HepG2 (cell line): ENCODE data around the gene ALDH7A1. TPM values are rescaled to one million over a fixed set of nuclear protein-coding genes. Genes with fewer than 3 reads are reported as not detected.

Experiments used
- DMAP1 ChIP-seq: IDR thresholded peaks from 2 replicates; pipeline ENCODE4 v1.6.1; 2016
- EZH2 ChIP-seq: conservative IDR thresholded peaks from 2 replicates; pipeline ENCODE4 v1.6.1; 2012; ENCODE audit warnings: mild to moderate bottlenecking, low read depth, low read length, moderate library complexity
- FOSL1 ChIP-seq: sonication (generic); formaldehyde crosslinking; IDR thresholded peaks from 2 replicates; pipeline ENCODE4 v1.9.0; 2021; ENCODE audit warnings: missing genetic modification reagents, borderline replicate concordance
- HOXA9 ChIP-seq: sonication (generic); formaldehyde crosslinking; IDR thresholded peaks from 2 replicates; pipeline ENCODE4 v1.8.1; 2022; ENCODE audit warnings: missing genetic modification reagents, mild to moderate bottlenecking, moderate library complexity, borderline replicate concordance
- JARID2 ChIP-seq: sonication (generic); formaldehyde crosslinking; IDR thresholded peaks from 2 replicates; pipeline ENCODE4 v1.8.1; 2023; ENCODE audit warnings: missing genetic modification reagents, inconsistent platforms; ENCODE audit not compliant: insufficient replicate concordance
- KDM5A ChIP-seq: fragments of 200-600 bp; sonication (generic); IDR thresholded peaks from 2 replicates; pipeline ENCODE4 v1.7.0; 2018; ENCODE audit warnings: antibody characterized with exemption, mild to moderate bottlenecking, low read length, borderline replicate concordance
- MEF2D ChIP-seq: sonication (generic); formaldehyde crosslinking; IDR thresholded peaks from 2 replicates; pipeline ENCODE4 v1.5.1; 2020; ENCODE audit warnings: mild to moderate bottlenecking, missing genetic modification reagents
- MTF1 ChIP-seq: sonication (generic); formaldehyde crosslinking; IDR thresholded peaks from 2 replicates; pipeline ENCODE4 v1.5.0; 2020; ENCODE audit warnings: missing genetic modification reagents
- MTF2 ChIP-seq: sonication (generic); formaldehyde crosslinking; IDR thresholded peaks from 2 replicates; pipeline ENCODE4 v1.5.0; 2020; ENCODE audit warnings: missing genetic modification reagents, borderline replicate concordance
- MYC ChIP-seq: sonication (generic); formaldehyde crosslinking; IDR thresholded peaks from 2 replicates; pipeline ENCODE4 v1.9.0; 2021; ENCODE audit warnings: missing genetic modification reagents, borderline replicate concordance
- NKX3-1 ChIP-seq: sonication (generic); formaldehyde crosslinking; IDR thresholded peaks from 2 replicates; pipeline ENCODE4 v1.5.0; 2020; ENCODE audit warnings: missing genetic modification reagents
- NR1H2 ChIP-seq: sonication (generic); formaldehyde crosslinking; IDR thresholded peaks from 2 replicates; pipeline ENCODE4 v1.8.1; 2022; ENCODE audit warnings: low read depth, missing genetic modification reagents, borderline replicate concordance
- PHF8 ChIP-seq: sonication (generic); formaldehyde crosslinking; IDR thresholded peaks from 2 replicates; pipeline ENCODE4 v1.5.0; 2020; ENCODE audit warnings: missing genetic modification reagents
- SIX4 ChIP-seq: sonication (generic); formaldehyde crosslinking; IDR thresholded peaks from 2 replicates; pipeline ENCODE4 v1.4.0; 2020; ENCODE audit warnings: missing genetic modification reagents
- SMYD3 ChIP-seq: sonication (generic); formaldehyde crosslinking; IDR thresholded peaks from 2 replicates; pipeline ENCODE4 v1.8.1; 2023; ENCODE audit warnings: mild to moderate bottlenecking, missing genetic modification reagents
- SP140L ChIP-seq: sonication (generic); formaldehyde crosslinking; IDR thresholded peaks from 2 replicates; pipeline ENCODE4 v1.4.0; 2020; ENCODE audit warnings: missing genetic modification reagents, borderline replicate concordance
- TBX2 ChIP-seq: sonication (generic); formaldehyde crosslinking; IDR thresholded peaks from 2 replicates; pipeline ENCODE4 v1.5.0; 2020; ENCODE audit warnings: missing genetic modification reagents, mild to moderate bottlenecking, borderline replicate concordance
- ZC3H4 ChIP-seq: sonication (generic); formaldehyde crosslinking; IDR thresholded peaks from 2 replicates; pipeline ENCODE4 v1.4.0; 2020; ENCODE audit warnings: missing genetic modification reagents, borderline replicate concordance
- polyA plus RNA-seq, 8 experiments: library from polyadenylated mRNA; depleted of rRNA in 3 of 8; stranded (reverse) in 7 of 8; unstranded in 1 of 8; fragments of >200 nt; fragmentation: Illumina TruSeq in 4 of 8; extraction: Trizol in 4 of 8; gene quantifications; 2 replicates each; pipeline versions ENCODE4 v1.2.1 to v1.2.3, GENCODE V29; 2011 to 2016; ENCODE audit warnings: low read depth in 4 of 8, missing spikeins in 1 of 8, mixed read lengths in 1 of 8; ENCODE audit not compliant: insufficient read depth in 1 of 8
- total RNA-seq, 5 experiments: library from RNA; depleted of rRNA; stranded (reverse); fragments of >200 nt; fragmentation: Illumina TruSeq; extraction: Trizol; gene quantifications; 2 replicates each; pipeline ENCODE4 v1.2.3, GENCODE V29; 2016; ENCODE audit warnings: low read depth in 1 of 5
- TF ChIP-seq, protein P1 (sequence below): sonication (generic); formaldehyde crosslinking; IDR thresholded peaks from 2 replicates; pipeline ENCODE4 v1.5.0; 2020; ENCODE audit warnings: mild to moderate bottlenecking, missing genetic modification reagents
- TF ChIP-seq, protein P2 (sequence below), 2 experiments: fragments of 450-650 bp in 1 of 2; sonication (generic) in 1 of 2; formaldehyde crosslinking in 1 of 2; IDR thresholded peaks; 2 replicates each; pipeline versions ENCODE4 v1.6.1 to v1.8.0; 2016 to 2022; ENCODE audit warnings: antibody characterized with exemption in 1 of 2, mild to moderate bottlenecking in 1 of 2, missing genetic modification reagents in 1 of 2

ALDH7A1 gene
- total and polyA plus RNA-seq, 2 of the 13 experiments (the other 11 are each of a cell fraction or from before 2014, with no cell fraction given): 69.0 to 100 TPM

- TF ChIP-seq SIX4 (CRISPR knock-in tag): 0 out of 2 replicates have a peak, but pooled peaks have one; percentile 30
- TF ChIP-seq, protein P1, sequence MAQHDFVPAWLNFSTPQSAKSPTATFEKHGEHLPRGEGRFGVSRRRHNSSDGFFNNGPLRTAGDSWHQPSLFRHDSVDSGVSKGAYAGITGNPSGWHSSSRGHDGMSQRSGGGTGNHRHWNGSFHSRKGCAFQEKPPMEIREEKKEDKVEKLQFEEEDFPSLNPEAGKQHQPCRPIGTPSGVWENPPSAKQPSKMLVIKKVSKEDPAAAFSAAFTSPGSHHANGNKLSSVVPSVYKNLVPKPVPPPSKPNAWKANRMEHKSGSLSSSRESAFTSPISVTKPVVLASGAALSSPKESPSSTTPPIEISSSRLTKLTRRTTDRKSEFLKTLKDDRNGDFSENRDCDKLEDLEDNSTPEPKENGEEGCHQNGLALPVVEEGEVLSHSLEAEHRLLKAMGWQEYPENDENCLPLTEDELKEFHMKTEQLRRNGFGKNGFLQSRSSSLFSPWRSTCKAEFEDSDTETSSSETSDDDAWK (CRISPR knock-in tag): no peak
- peak; percentile 88; the same call in 1 of the 2 replicates for TF ChIP-seq DMAP1 (CRISPR knock-in tag)
- no peak for TF ChIP-seq MTF1 (CRISPR knock-in tag)
- no peak for TF ChIP-seq JARID2
- peak; percentile 91 for TF ChIP-seq PHF8
- TF ChIP-seq MYC (CRISPR knock-in tag): peak; percentile 91
- TF ChIP-seq ZC3H4 (CRISPR knock-in tag): no peak
- TF ChIP-seq HOXA9 (CRISPR knock-in tag): no peak
- TF ChIP-seq SMYD3 (CRISPR knock-in tag): no peak; the same call in 1 of the 2 replicates
- 0 out of 2 replicates have a peak, but pooled peaks have one; percentile 62 for TF ChIP-seq MEF2D
- TF ChIP-seq FOSL1: no peak
- no peak for TF ChIP-seq MTF2 (CRISPR knock-in tag)
- TF ChIP-seq EZH2: no peak
- TF ChIP-seq SP140L (CRISPR knock-in tag): no peak; the same call in 1 of the 2 replicates
- peak; percentile 61; the same call in 1 of the 2 replicates for TF ChIP-seq KDM5A
- TF ChIP-seq TBX2 (CRISPR knock-in tag): peak; percentile 83
- TF ChIP-seq NKX3-1 (CRISPR knock-in tag): no peak
- TF ChIP-seq NR1H2 (CRISPR knock-in tag): peak; percentile 79; the same call in 1 of the 2 replicates
- TF ChIP-seq, protein P2, sequence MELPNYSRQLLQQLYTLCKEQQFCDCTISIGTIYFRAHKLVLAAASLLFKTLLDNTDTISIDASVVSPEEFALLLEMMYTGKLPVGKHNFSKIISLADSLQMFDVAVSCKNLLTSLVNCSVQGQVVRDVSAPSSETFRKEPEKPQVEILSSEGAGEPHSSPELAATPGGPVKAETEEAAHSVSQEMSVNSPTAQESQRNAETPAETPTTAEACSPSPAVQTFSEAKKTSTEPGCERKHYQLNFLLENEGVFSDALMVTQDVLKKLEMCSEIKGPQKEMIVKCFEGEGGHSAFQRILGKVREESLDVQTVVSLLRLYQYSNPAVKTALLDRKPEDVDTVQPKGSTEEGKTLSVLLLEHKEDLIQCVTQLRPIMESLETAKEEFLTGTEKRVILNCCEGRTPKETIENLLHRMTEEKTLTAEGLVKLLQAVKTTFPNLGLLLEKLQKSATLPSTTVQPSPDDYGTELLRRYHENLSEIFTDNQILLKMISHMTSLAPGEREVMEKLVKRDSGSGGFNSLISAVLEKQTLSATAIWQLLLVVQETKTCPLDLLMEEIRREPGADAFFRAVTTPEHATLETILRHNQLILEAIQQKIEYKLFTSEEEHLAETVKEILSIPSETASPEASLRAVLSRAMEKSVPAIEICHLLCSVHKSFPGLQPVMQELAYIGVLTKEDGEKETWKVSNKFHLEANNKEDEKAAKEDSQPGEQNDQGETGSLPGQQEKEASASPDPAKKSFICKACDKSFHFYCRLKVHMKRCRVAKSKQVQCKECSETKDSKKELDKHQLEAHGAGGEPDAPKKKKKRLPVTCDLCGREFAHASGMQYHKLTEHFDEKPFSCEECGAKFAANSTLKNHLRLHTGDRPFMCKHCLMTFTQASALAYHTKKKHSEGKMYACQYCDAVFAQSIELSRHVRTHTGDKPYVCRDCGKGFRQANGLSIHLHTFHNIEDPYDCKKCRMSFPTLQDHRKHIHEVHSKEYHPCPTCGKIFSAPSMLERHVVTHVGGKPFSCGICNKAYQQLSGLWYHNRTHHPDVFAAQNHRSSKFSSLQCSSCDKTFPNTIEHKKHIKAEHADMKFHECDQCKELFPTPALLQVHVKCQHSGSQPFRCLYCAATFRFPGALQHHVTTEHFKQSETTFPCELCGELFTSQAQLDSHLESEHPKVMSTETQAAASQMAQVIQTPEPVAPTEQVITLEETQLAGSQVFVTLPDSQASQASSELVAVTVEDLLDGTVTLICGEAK (IDR thresholded peaks at IDR 0.05): no peak
- TF ChIP-seq, protein P2 (CRISPR knock-in tag; IDR thresholded peaks at IDR 0.05): no peak; the same call in 1 of the 2 replicates
Measured at GRCh38 chr5:126594748-126595485, at the start of gene ALDH7A1 (continued).
